HG02763 (cell line): ENCODE measurements around the gene APOD.
A peak's percentile ranks its signal among the peaks of the same experiment; 100 is the strongest.
"Not testable (repeated sequence)": the region's sequence is repeated elsewhere in the genome, so short reads cannot be mapped to it uniquely, and the experiment has no call there.

Source experiments
- ATAC-seq: cut with Tn5 transposase; IDR thresholded peaks from one replicate; pipeline ENCODE4 v1.9.1; 2021; ENCODE audit warnings: mild to moderate bottlenecking, moderate library complexity; ENCODE audit not compliant: unreplicated experiment

The APOD gene

GRCh38 chr3:195583831-195584542 lies at the start of gene APOD:
TSS of gene APOD (minus strand) at chr3:195583940. CDS start at chr3:195579461, 4,479 bp downstream.
- ATAC-seq: no peak

GRCh38 chr3:195633351-195633750 lies 49.6 kb upstream of the APOD start:
- not testable (repeated sequence) for ATAC-seq

- ATAC-seq: not testable (repeated sequence)
Measured at GRCh38 chr3:195632501-195633185, 48.9 kb upstream of the APOD start.

GRCh38 chr3:195632046-195632445 lies 48.3 kb upstream of the APOD start:
- not testable (repeated sequence) for ATAC-seq

GRCh38 chr3:195630938-195631495 lies 47.3 kb upstream of the APOD start:
- not testable (repeated sequence) for ATAC-seq

GRCh38 chr3:195630086-195630917 lies 46.6 kb upstream of the APOD start:
- peak; percentile 53 for ATAC-seq

GRCh38 chr3:195629682-195630081 lies 45.9 kb upstream of the APOD start:
- ATAC-seq: not testable (repeated sequence)

GRCh38 chr3:195628386-195628920 lies 44.7 kb upstream of the APOD start:
- not testable (repeated sequence) for ATAC-seq

- ATAC-seq: not testable (repeated sequence)
Measured at GRCh38 chr3:195627515-195628385, 44.0 kb upstream of the APOD start.

GRCh38 chr3:195624603-195625560 lies 41.1 kb upstream of the APOD start:
- ATAC-seq: peak; percentile 78

- ATAC-seq: not testable (repeated sequence)
Measured at GRCh38 chr3:195624171-195624570, 40.4 kb upstream of the APOD start.

GRCh38 chr3:195623217-195623965 lies 39.7 kb upstream of the APOD start:
- ATAC-seq: not testable (repeated sequence)

- ATAC-seq: not testable (repeated sequence)
Measured at GRCh38 chr3:195622523-195623170, 38.9 kb upstream of the APOD start.

GRCh38 chr3:195622012-195622411 lies 38.3 kb upstream of the APOD start:
- not testable (repeated sequence) for ATAC-seq

GRCh38 chr3:195621095-195621494 lies 37.4 kb upstream of the APOD start:
- ATAC-seq: not testable (repeated sequence)

GRCh38 chr3:195620476-195620875 lies 36.7 kb upstream of the APOD start:
- ATAC-seq: not testable (repeated sequence)
